HuH-7.5 (cell line): Measurements from ENCODE around the gene GINS3.
"Not testable (repeated sequence)": the region's sequence is repeated elsewhere in the genome, so short reads cannot be mapped to it uniquely, and the experiment has no call there.

Experiments
- DNase-seq: peaks from one replicate; pipeline ENCODE4 v3.0.0; 2011; ENCODE audit warnings: low spot score

Gene GINS3

DNA sequence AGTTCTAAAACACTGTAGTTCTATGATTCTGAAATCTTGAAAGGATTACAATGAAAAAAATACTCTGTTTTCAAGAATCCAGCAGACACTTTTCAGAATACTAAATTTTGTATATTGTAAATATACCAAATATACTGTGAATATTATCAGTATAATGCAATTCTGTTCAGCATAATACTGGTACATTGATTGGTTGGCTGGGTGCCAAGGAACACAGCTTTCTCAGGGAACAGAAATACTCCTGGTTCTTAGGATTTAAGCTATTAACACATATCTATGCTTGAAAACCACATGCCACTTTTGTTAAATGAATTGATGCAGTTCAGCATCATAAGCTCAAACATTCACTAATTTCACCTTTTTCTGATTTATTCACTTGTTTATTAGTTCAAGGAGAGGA lies 2.5 kb upstream of the GINS3 start:
- DNase-seq, result no peak

DNA sequence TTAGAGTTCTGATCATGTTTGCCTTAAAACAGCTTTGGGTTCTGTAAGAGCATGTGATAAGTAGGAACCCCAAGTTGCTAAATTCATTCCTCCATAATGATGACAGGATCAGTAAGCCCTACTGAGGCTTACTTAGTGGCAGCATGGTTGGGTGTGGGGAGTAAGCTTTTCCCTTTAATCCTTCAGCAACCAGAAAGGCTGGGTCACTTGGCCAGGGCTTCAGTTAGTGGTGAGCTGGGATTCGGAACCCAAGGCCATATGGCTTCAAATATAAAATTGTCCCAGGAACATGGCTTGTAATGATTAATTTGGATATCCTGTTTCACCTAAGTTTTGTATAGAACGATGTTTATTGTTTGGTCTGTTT lies 850 bp downstream of the GINS3 start:
- peak; percentile 19 for DNase-seq

DNA sequence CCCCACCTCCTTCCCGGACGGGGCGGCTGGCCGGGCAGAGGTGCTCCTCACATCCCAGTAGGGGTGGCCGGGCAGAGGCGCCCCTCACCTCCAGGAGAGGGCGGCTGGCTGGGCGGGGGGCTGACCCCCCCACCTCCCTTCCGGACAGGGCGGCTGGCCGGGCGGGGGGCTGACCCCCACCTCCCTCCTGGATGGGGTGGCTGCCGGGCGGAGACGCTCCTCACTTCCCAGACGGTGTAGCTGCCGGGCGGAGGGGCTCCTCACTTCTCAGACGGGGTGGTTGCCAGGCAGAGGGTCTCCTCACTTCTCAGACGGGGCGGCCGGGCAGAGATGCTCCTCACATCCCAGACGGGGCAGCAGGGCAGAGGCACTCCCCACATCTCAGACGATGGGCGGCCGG lies 4.6 kb downstream of the GINS3 start:
- DNase-seq, result not testable (repeated sequence)

DNA sequence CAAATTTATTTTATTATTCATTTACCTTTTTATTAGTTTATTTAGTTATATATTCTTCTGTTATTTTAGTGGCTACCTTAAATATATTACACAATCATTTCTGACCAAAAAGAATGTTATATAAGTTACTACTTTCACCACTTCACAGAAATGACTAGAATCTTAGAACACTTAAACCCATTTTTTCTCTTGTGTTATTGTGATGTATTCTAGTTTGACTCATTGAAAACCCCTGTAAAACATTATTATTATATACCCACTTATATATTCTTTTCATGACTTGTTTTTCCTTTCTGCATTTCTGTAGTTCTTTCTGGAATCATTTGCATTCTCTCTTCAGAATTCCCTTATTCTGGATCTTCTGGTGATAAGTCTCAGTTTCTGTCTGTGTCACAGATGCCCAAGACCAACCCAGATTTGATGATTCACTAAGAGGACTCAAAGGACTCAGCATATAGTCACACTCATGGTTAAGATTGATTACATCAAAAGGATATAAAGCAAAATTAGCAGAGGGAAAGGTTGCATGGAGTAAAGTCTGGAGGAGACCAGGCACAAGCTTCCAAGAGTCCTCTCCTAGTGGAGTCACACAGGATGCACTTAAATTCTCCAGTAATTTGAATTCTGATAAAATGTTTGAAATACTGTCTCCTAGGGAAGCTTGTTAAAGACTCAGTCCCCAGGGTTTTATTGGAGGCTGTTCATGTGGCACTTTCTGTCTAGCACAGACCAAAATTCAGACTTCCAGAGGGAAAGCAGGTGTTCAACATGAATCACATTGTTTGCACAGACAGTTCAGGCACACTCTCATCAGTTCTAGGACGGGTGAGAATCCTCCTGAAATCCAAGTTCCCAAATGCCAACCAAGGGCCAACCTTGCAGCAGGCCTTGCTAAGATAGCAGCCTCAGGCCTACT lies 7.7 kb downstream of the GINS3 start:
- DNase-seq, result no peak

DNA sequence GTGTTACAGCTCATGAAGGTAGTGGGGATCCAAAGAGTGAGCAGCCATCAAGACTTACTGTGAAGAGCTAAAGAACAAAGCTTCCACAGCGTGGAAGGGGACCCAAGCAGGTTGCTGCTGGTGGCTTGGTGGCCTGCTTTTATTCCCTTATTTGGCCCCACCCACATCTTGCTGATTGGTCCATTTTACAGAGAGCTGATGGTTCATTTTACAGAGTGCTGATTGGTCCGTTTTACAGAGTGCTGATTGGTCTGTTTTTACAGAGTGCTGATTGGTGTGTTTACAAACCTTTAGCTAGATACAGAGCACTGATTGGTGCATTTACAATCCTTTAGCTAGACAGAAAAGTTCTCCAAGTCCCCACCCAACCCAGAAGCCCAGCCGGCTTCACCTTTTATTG lies 9.0 kb downstream of the GINS3 start:
- DNase-seq, result not testable (repeated sequence)

DNA sequence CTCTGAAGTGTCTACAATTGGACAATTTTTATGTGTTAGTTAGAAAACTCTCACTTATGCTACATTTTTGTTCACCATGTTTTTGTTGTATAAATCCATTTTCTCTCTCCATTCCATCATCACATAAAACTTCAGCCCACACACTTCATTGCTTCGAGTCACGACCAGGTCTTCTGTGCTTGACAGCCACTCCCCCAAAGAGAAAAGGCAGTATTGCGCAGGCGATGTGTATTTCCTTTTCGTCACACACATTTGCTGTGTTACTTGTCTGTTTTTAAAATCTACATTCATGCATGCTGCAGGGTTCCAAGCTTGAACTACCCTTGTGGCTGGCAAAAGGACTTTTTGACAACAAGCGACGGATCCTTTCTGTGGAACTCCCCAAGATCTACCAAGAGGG lies 10.5 kb downstream of the GINS3 start:
- no peak for DNase-seq

DNA sequence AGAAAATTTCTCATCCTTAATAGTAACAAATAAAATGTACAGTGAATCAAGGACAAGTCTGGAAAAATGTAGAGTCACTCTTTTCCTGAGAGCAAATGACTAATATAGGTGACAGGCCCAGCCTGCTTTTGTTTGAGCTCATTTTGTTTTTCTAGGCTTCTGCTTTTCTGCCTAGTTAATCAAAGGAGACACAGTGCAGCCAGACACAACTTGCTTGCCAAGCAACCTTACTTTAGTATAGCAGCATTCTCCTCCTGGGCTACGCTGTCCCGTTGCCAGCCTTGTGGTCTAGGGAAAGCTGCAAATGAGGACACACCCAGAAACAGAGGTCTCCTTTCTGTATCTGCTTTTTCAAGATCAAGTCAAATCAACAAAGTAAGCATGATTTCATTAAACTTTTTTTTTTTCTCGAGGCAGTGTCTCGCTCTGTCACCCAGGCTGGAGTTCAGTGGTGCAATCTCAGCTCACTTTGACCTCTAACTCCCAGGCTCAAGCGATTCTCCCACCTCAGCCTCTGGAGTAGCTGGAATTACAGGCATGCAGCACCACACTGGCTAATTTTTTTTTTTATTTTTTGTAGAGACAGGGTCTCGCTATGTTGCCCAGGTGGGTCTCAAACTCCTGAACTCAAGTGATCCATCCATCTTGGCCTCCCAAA lies 17.2 kb downstream of the GINS3 start:
- no peak for DNase-seq

DNA sequence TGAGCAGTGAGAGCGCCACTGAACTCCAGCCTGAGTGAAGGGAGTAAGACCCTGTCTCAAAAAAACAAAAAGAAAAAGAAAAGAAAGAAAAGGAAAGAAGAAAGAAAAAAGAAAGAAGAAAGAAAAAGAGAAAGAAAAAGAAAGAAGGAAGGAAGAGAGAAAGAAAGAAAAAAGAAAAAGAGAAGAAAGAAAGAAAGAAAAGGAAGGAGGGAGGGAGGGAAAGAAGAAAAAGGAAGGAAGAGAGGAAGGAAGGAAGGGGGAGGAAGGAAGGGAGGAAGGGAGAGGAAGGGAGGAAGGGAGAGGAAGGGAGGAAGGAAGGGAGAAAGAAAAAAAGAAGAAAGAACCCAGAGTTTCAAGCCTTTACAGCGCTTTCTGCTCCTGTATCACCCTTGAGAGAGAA lies 19.1 kb downstream of the GINS3 start:
- no peak for DNase-seq

DNA sequence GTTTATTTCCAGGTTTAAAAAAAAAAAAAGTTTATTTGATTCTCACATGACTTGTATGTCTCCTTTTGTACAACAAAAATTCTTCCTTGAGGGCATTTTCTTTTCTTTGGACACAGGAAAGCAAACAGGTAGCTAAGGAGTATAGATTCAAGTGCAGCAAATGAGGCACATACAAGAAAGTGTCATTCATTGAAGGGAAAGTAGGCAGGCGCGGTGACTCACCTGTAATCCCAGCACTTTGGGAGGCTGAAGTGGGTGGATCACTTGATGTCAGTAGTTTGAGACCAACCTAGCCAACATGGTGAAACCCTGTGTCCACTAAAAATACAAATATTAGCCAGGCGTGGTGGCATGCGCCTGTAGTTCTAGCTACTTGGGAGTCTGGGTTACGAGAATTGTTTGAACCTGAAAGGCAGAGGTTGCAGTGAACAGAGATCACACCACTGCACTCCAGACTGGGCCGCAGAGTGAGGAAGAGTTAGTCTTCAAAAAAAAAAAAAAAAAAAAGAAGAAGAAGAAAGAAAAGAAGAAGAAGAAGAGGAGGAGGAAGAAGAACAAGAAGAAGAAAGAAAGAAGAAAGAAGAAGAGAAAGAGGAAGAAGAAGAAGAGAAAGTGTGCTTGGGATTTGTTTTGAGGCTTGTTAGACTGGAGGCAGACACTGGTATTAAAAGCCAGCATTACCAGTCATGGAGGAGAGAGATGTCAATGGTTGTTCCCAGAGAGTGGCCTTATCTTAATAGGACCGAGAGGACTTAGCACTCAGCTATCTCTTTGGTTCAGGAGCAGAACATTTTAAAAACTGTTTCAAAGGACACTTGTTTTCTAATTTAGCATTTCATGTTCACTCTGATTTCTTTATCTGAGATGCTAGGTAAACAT lies 19.7 kb downstream of the GINS3 start:
- no peak for DNase-seq

DNA sequence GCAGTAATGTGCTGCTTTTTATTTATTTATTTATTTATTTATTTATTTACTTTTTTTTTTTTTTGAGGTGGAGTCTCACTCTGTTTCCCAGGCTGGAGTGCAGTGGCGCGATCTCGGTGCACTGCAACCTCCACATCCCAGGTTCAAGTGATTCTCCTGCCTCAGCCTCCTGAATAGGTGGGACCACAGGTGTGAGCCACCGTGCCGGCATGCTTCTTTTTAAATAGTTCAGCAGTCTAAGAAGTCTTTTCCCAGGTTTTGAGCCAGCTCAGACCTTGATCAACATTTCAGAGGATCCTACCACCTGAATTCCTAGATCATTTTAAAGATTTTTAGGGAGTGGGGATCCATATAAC lies 20.3 kb downstream of the GINS3 start:
- not testable (repeated sequence) for DNase-seq

DNA sequence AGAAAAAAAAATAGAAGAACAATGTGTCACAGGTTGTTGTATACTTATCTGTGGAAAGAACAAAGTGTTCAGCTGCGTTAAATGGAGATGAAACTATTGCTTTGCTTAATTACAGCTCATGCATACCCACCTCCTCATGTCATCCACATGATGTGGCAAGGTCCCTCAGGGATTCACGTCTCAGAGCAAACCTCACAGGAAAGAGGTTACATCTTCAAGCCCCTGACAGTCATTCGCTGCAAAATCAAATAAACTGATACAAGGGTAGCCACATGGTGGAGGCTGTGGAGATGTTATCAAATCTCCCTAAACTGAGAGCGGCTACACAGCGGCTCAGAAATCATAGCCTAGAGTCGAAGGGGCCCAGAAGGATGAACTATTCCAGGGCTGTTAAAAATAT lies 21.1 kb downstream of the GINS3 start:
- no peak for DNase-seq

DNA sequence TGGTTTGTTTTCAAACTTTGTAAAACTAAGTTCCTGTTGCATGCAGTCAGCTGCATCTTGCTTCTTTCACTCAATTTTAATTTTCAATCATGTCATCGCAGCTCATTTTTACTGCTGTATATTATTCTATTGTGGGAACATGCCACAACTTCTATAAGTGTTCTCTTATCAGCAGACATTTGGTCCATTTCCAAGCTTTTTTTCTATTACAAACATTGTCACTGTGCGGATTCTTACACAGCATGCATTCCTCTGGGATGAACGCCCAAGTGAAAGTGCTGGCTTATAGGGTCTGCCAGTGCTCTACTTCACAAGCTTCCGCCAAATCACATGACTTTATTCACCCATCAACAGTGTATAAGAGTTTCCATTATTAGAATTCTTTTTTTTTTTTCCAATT lies 22.7 kb downstream of the GINS3 start:
- no peak for DNase-seq

DNA sequence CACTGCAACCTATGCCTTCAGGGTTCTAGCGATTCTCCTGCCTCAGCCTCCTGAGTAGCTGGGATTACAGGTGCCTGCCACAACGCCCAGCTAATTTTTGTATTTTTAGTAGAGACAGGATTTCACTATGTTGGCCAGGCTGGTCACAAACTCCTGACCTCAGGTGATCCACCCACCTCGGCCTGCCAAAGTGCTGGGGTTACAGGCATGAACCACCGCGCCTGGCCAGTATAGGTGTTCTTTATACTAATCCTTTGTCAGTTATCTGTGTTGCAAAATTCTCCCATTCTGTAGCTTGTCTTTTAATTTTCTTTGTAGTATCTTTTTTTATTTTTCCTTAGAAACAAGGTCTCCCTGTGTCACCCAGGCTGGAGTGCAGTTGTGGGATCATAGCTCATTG lies 23.7 kb downstream of the GINS3 start:
- DNase-seq, result not testable (repeated sequence)

DNA sequence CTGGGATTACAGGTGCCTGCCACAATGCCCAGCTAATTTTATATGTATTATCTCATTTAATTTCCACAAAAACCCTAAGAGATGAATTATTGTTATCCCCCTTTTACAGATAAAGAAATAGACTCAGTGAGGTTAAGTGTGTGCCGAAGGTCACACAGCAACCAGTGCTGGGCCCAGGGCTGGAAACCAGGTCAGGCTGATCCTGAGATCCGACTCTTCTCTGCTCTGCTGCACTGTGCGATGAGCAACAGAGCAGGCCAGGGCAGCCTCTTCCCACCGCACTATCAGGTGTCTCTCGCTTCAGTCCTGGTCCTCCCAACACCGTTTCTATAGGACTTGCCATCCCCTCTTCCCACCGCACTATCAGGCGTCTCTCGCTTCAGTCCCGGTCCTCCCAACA lies 24.8 kb downstream of the GINS3 start:
- DNase-seq, result no peak

DNA sequence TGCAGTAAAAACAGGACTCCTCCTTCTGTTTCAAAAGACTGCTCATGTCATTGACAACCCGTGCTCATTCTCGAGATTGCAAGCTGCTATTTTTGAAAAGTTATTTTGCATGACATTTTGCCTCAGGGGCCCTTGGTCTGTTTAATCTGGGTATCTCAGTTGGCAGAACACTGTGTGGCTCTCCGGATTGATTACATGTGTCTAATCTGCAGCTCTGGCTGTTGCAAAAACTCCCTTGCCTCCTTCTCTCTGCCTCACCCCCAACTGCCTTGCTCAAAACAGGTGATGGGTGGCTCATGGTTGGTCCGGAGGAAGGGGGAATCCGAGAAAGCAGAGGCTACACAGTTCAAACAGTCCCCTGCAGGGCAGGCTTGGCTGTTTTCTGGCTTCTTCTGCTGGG lies 25.3 kb downstream of the GINS3 start:
- no peak for DNase-seq

DNA sequence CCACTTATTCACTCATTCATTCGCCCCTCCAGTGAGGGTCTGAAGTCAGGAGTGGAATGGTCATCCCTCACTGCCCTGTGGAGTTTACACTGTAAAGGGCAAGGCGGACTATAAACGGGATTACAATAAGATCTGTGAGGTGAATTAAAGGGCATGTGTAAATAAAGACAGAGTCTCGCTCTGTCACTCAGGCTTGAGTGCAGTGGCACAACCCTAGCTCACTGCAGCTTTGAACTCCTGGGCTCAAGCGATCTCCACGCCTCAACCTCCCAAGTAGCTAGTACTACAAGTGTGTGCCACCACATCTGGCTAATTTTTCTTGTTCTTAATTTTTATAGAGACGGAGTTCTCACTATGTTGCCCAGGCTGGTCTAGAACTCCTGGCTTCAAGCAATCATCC lies 25.8 kb downstream of the GINS3 start:
- no peak for DNase-seq

DNA sequence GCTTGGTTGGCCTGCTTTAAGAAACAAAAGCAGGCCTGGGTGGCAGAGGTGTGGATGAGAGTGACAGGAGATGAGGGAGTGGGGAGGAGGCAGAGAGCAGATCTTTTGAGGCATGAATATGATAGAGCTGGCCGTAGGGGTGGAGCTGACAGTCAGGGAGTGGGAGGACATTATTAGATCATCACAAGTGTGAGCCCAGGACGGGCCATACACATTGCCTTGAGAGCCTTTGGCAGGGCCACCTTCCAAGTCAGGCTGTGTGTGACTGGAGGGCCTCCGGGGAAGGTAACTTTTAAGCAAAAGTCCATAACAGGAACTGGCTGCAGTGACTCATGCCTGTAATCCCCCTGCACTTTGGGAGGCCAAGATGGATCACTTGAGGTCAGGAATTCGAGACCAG lies 26.3 kb downstream of the GINS3 start:
- no peak for DNase-seq

DNA sequence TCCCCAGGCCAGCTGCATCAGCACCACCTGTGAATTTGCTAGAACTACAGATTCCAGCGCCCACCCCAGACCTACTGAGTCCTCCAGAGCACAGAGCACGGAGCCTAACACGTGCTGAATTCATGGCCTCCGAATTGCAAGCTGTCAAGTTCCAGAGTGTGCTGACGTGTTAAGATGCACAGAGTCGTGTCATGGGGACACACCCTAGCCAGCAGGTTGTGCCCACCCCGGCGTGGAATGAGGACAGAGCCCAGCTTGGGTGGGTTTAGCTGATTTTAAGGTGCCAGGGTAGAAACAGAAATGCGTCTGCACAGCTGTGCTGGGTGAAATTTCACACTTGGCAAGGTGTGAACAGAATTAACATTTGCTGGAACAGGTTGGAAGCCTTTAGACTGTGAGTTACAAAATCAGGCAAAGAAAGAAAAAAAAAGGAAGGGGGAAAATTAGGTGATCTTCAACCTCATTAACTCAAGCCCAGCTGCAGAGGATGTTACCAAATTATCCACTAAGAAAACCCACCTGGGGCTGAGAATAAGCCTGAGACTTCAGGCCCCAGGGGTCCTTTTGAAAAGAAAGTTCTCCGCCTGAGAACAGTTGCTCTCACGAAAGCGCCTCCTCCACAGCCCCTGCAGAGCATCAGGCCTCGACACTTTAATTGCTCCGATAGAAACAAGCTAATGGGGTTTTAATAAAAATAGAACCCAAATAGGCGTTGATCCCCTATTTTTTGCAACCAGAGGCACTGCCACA lies 27.1 kb downstream of the GINS3 start:
- no peak for DNase-seq

DNA sequence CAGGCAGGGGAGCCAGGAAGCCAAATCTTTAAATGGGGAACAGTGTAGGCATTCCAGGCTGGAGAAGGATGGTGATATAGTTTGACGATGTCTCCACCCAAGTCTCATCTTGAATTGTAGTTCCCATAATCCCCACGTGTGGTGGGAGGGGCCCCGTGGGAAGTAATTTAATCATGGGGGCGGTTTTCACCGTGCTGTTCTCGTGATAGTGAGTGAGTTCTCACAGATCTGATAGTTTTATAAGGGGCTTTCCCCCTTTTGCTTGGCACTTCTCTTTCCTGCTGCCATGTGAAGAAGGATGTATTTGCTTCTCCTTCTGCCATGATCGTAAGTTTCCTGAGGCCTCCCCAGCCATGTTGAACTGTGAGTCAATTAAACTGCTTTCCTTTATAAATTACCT lies 28.8 kb downstream of the GINS3 start:
- DNase-seq, result no peak

DNA sequence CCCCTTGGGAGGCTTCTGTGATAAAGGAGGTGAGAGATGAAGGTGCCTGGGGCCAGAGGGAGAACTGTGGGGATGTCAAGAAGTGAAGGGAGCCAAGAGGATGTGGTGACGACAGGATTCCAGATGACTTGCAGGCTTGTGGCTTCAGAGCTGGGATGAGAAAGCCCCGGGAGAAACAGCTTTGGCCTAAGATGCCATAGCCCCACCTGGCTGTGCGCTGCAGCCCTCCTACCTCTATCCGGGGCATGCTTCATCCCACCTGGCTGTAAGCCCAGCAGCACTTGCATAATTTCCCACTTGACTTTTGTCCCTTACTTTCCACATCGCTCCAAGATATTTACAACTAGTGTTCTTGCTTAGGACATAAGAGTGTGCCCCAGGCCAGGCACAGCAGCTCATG lies 29.3 kb downstream of the GINS3 start:
- no peak for DNase-seq

DNA sequence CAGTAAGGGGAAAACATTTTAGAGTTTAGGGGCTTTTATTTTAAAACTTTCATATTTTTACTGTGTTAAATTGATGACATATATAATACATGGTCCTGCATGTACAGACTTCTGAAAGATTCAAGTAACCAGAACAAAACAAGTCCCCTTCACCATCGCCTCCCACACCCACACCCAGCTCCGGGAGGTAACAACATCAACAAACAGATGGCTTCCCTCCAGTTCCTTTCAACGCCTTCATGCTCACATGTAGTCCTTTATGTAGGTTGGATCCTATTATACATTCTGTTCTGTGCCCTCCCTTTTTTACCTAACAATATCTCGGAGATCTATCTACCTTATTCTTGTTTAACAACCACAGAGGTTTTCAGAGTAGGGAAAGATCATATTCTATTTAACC lies 30.5 kb downstream of the GINS3 start:
- no peak for DNase-seq

DNA sequence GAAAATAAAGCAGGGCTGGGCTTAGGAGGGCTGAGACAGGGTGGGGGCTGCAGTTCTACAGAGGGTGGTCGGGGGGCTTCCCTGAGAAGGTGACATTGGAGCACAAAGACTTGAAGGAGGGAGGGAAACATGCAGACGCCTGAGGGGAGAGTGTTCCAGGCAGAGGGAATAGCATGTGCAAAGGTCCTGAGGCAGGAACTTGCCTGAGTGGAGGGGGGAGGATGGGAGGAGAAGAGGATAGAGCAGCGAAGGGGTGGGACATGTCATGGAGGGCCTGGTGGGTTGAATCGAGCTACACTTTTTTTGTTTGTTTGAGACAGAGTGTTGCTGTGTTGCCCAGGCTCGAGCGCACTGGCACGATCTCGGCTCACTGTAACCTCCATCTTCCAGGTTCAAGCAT lies 33.0 kb downstream of the GINS3 start:
- DNase-seq, result no peak
